ENCODE measurements around the gene ESRRB.

Gene ESRRB

DNA sequence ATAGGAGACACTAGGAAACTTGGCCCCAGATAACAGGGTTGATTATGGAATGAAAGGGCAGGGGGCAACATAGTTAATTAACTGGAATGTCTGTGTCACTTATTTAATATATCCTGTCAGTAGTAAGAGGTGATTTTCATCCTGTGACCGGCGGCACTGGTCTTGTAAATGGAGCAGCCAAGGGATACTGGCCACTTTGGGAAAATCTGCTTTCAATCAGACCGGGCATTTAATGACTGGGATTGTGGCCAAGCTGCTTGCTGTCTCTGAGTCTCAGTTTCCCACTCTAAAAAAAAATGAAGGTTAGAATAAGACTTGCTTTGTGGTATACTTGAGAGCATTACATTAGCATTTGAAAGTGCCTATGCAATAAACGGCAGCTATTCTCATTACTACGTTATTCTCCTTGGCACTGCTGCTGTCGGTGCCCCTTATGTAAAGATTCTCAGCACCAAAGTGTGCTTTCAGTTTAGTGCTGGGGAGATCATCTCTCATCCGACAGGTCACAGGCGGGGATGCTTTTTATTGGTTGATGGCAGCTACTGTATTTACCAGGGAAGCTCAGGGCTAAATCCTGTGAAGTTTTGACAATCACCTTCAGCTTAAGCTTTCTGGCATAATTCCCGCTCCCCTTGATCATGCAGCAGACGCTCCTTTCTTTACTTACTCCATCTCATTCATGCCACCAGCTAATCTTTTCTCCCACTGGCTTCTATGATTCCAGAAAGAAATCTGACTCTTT lies 162.1 kb downstream of the ESRRB start:
- Histone ChIP-seq H3K79me2 (ENCODE audit: control insufficient read depth, insufficient read depth, low read length, poor library complexity) (no peaks in the 10 kb centered on the region), H4K12ac (ENCODE audit: low read depth, low read length) (no peak overlapping the region), H4K91ac (ENCODE audit: low read depth, low read length) (no peak overlapping the region), H3K4me2 (ENCODE audit: low read length) (no peak overlapping the region), H3K4ac (ENCODE audit: low read depth, low read length) (no peak overlapping the region), H3K18ac (ENCODE audit: low read length) (no peak overlapping the region), H2BK5ac (ENCODE audit: low read depth, low read length, poor library complexity) (no peak overlapping the region), H2AFZ (ENCODE audit: insufficient read depth, low read length, poor library complexity) (no peak overlapping the region), H3K9me3 (ENCODE audit: insufficient read depth, low read depth, low read length) (peaks cover 3% of the 10 kb centered on the region), H3K9ac (ENCODE audit: low read length) (no peak overlapping the region), H3K4me3 (ENCODE audit: low read depth, low read length) (no peak overlapping the region), H3K27ac (ENCODE audit: low read depth, low read length) (no peak overlapping the region), H3K23ac (ENCODE audit: low read length) (no peak overlapping the region), H2AK5ac (ENCODE audit: low read length) (no peak overlapping the region), H4K8ac (ENCODE audit: low read depth, low read length) (no peak overlapping the region), H2BK120ac (ENCODE audit: insufficient read depth, low read length, poor library complexity) (no peak overlapping the region), H3K79me1 (ENCODE audit: low read length) (no peaks in the 10 kb centered on the region), H2BK12ac (ENCODE audit: low read length) (no peak overlapping the region), H3K14ac (ENCODE audit: low read length) (no peak overlapping the region), H3K27me3 (ENCODE audit: insufficient read depth, low read length) (no peaks in the 10 kb centered on the region), H3K36me3 (ENCODE audit: control insufficient read depth in 1 of 2, insufficient read depth in 2 of 2, low read length in 2 of 2) (no peaks in the 10 kb centered on the region), H3K4me1 (ENCODE audit: control insufficient read depth in 1 of 2, insufficient read depth in 2 of 2, low read length in 2 of 2) (no peaks in the 10 kb centered on the region)
- DNase-seq: no peak
- WGBS (ENCODE audit: extremely low coverage, insufficient coverage, insufficient read length): no CpG with 5 or more reads among the region's 10 CpGs

GRCh38 chr14:76538648-76539008 lies 162.7 kb downstream of the ESRRB start:
- H3K14ac ChIP-seq (ENCODE audit: low read length): no peak overlapping the region
- no peak overlapping the region for H2BK12ac ChIP-seq (ENCODE audit: low read length)
- no peak overlapping the region for H3K4me2 ChIP-seq (ENCODE audit: low read length)
- no peaks in the 10 kb centered on the region for H3K36me3 ChIP-seq (ENCODE audit: control insufficient read depth in 1 of 2, insufficient read depth in 2 of 2, low read length in 2 of 2)
- no peak overlapping the region for H3K4ac ChIP-seq (ENCODE audit: low read depth, low read length)
- H3K79me2 ChIP-seq (ENCODE audit: control insufficient read depth, insufficient read depth, low read length, poor library complexity): no peaks in the 10 kb centered on the region
- no peaks in the 10 kb centered on the region for H3K4me1 ChIP-seq (ENCODE audit: control insufficient read depth in 1 of 2, insufficient read depth in 2 of 2, low read length in 2 of 2)
- H3K79me1 ChIP-seq (ENCODE audit: low read length): no peaks in the 10 kb centered on the region
- H3K4me3 ChIP-seq (ENCODE audit: low read depth, low read length): no peak overlapping the region
- no peak overlapping the region for H3K23ac ChIP-seq (ENCODE audit: low read length)
- H3K9me3 ChIP-seq (ENCODE audit: insufficient read depth, low read depth, low read length): peaks cover 3% of the 10 kb centered on the region
- no peak overlapping the region for H3K18ac ChIP-seq (ENCODE audit: low read length)
- no peak overlapping the region for H3K27ac ChIP-seq (ENCODE audit: low read depth, low read length)
- H4K91ac ChIP-seq (ENCODE audit: low read depth, low read length): no peak overlapping the region
- no peak overlapping the region for H4K8ac ChIP-seq (ENCODE audit: low read depth, low read length)
- no peak overlapping the region for H3K9ac ChIP-seq (ENCODE audit: low read length)
- H2BK5ac ChIP-seq (ENCODE audit: low read depth, low read length, poor library complexity): no peak overlapping the region
- H2AFZ ChIP-seq (ENCODE audit: insufficient read depth, low read length, poor library complexity): no peak overlapping the region
- no peak overlapping the region for H2BK120ac ChIP-seq (ENCODE audit: insufficient read depth, low read length, poor library complexity)
- H3K27me3 ChIP-seq (ENCODE audit: insufficient read depth, low read length): no peaks in the 10 kb centered on the region
- WGBS (ENCODE audit: extremely low coverage, insufficient coverage, insufficient read length): no CpG with 5 or more reads among the region's 1 CpG
- no peak overlapping the region for H2AK5ac ChIP-seq (ENCODE audit: low read length)
- DNase-seq: no peak
- H4K12ac ChIP-seq (ENCODE audit: low read depth, low read length): no peak overlapping the region

- Histone ChIP-seq H3K9ac (ENCODE audit: low read length) (no peak overlapping the region), H2AK5ac (ENCODE audit: low read length) (no peak overlapping the region), H4K8ac (ENCODE audit: low read depth, low read length) (no peak overlapping the region), H3K79me2 (ENCODE audit: control insufficient read depth, insufficient read depth, low read length, poor library complexity) (no peaks in the 10 kb centered on the region), H3K27me3 (ENCODE audit: insufficient read depth, low read length) (no peaks in the 10 kb centered on the region), H4K12ac (ENCODE audit: low read depth, low read length) (no peak overlapping the region), H2AFZ (ENCODE audit: insufficient read depth, low read length, poor library complexity) (no peak overlapping the region), H3K14ac (ENCODE audit: low read length) (no peak overlapping the region), H3K36me3 (ENCODE audit: control insufficient read depth in 1 of 2, insufficient read depth in 2 of 2, low read length in 2 of 2) (no peaks in the 10 kb centered on the region), H3K9me3 (ENCODE audit: insufficient read depth, low read depth, low read length) (peaks cover 3% of the 10 kb centered on the region), H3K79me1 (ENCODE audit: low read length) (no peaks in the 10 kb centered on the region), H3K23ac (ENCODE audit: low read length) (no peak overlapping the region), H3K4me3 (ENCODE audit: low read depth, low read length) (no peak overlapping the region), H3K4me1 (ENCODE audit: control insufficient read depth in 1 of 2, insufficient read depth in 2 of 2, low read length in 2 of 2) (no peaks in the 10 kb centered on the region), H2BK12ac (ENCODE audit: low read length) (no peak overlapping the region), H3K27ac (ENCODE audit: low read depth, low read length) (no peak overlapping the region), H2BK5ac (ENCODE audit: low read depth, low read length, poor library complexity) (no peak overlapping the region), H2BK120ac (ENCODE audit: insufficient read depth, low read length, poor library complexity) (no peak overlapping the region), H3K4ac (ENCODE audit: low read depth, low read length) (no peak overlapping the region), H4K91ac (ENCODE audit: low read depth, low read length) (no peak overlapping the region), H3K4me2 (ENCODE audit: low read length) (no peak overlapping the region), H3K18ac (ENCODE audit: low read length) (no peak overlapping the region)
- no peak for DNase-seq
Observed at GRCh38 chr14:76539130-76539529, 163.2 kb downstream of the ESRRB start.

- Histone ChIP-seq H3K4me3 (ENCODE audit: low read depth, low read length) (no peak overlapping the region), H4K8ac (ENCODE audit: low read depth, low read length) (no peak overlapping the region), H3K79me1 (ENCODE audit: low read length) (no peaks in the 10 kb centered on the region), H3K9me3 (ENCODE audit: insufficient read depth, low read depth, low read length) (no peaks in the 10 kb centered on the region), H2BK12ac (ENCODE audit: low read length) (no peak overlapping the region), H3K79me2 (ENCODE audit: control insufficient read depth, insufficient read depth, low read length, poor library complexity) (no peaks in the 10 kb centered on the region), H3K23ac (ENCODE audit: low read length) (no peak overlapping the region), H2AK5ac (ENCODE audit: low read length) (no peak overlapping the region), H2AFZ (ENCODE audit: insufficient read depth, low read length, poor library complexity) (no peak overlapping the region), H3K4me2 (ENCODE audit: low read length) (no peak overlapping the region), H2BK5ac (ENCODE audit: low read depth, low read length, poor library complexity) (no peak overlapping the region), H3K4ac (ENCODE audit: low read depth, low read length) (no peak overlapping the region), H3K14ac (ENCODE audit: low read length) (no peak overlapping the region), H4K12ac (ENCODE audit: low read depth, low read length) (no peak overlapping the region), H3K18ac (ENCODE audit: low read length) (no peak overlapping the region), H3K4me1 (ENCODE audit: control insufficient read depth in 1 of 2, insufficient read depth in 2 of 2, low read length in 2 of 2) (no peaks in the 10 kb centered on the region), H3K36me3 (ENCODE audit: control insufficient read depth in 1 of 2, insufficient read depth in 2 of 2, low read length in 2 of 2) (no peaks in the 10 kb centered on the region), H3K27ac (ENCODE audit: low read depth, low read length) (no peak overlapping the region), H4K91ac (ENCODE audit: low read depth, low read length) (no peak overlapping the region), H2BK120ac (ENCODE audit: insufficient read depth, low read length, poor library complexity) (no peak overlapping the region), H3K9ac (ENCODE audit: low read length) (no peak overlapping the region), H3K27me3 (ENCODE audit: insufficient read depth, low read length) (no peaks in the 10 kb centered on the region)
- no peak for DNase-seq
- WGBS (ENCODE audit: extremely low coverage, insufficient coverage, insufficient read length): no CpG with 5 or more reads among the region's 10 CpGs
Observed at GRCh38 chr14:76541594-76542219, 165.8 kb downstream of the ESRRB start.

Data from trophoblast cell (in vitro differentiated cells and primary cell).